H1 (cell line): ENCODE measurements around the gene SLITRK5. TPM values are rescaled to one million over a fixed set of nuclear protein-coding genes. Genes with fewer than 3 reads are reported as not detected.

Source experiments
- CEBPB ChIP-seq: IDR thresholded peaks from 2 replicates; pipeline ENCODE4 v1.6.1; 2012; ENCODE audit warnings: low read depth, low read length
- GABPA ChIP-seq: IDR thresholded peaks from 2 replicates; pipeline ENCODE4 v1.6.1; 2011; ENCODE audit warnings: mild to moderate bottlenecking, low read length, moderate library complexity, borderline replicate concordance; ENCODE audit not compliant: insufficient read depth
- GTF2F1 ChIP-seq: IDR thresholded peaks from 2 replicates; pipeline ENCODE4 v1.6.1; 2012; ENCODE audit warnings: low read depth, low read length, improper control_type of control experiment, borderline replicate concordance
- KDM1A ChIP-seq: fragments of 200-600, 300-600 bp; sonication (generic); IDR thresholded peaks from 2 replicates; pipeline ENCODE4 v1.7.1; 2016; ENCODE audit warnings: mild to moderate bottlenecking, low read length, borderline replicate concordance
- NRF1 ChIP-seq: IDR thresholded peaks from 2 replicates; pipeline ENCODE4 v1.6.1; 2011; ENCODE audit warnings: mild to moderate bottlenecking, low read depth, low read length, improper control_type of control experiment
- RNF2 ChIP-seq: fragments of 200-900, 300-1000 bp; sonication (generic); IDR thresholded peaks from 2 replicates; pipeline ENCODE4 v1.7.1; 2016; ENCODE audit warnings: borderline replicate concordance, low read depth, mild to moderate bottlenecking, antibody characterized with exemption, low read length; ENCODE audit not compliant: poor library complexity, severe bottlenecking; ENCODE audit errors: missing control alignments
- TCF12 ChIP-seq: IDR thresholded peaks from 2 replicates; pipeline ENCODE4 v1.6.1; 2011; ENCODE audit warnings: low read depth, mild to moderate bottlenecking, low read length
- polyA plus RNA-seq, 7 experiments: library from polyadenylated mRNA; depleted of rRNA in 3 of 7; stranded (reverse) in 5 of 7; unstranded in 2 of 7; fragments of >200 nt in 5 of 7; fragments of 200-250 nt in 2 of 7; gene quantifications; 1 replicate in 5 of 7; 2 replicates in 1 of 7; 4 replicates in 1 of 7; pipeline versions ENCODE4 v1.2.1 to v1.2.3, GENCODE V29; 2011 to 2013; ENCODE audit warnings: missing spikeins in 2 of 7, mixed read lengths in 2 of 7
- total RNA-seq: library from RNA; stranded (reverse); fragmentation: NEBNext Ultra II Directional; extraction: Animal tissue kit (Norgen Biotek cat#: 25700); gene quantifications from 2 replicates; pipeline ENCODE4 v1.2.1, GENCODE V29; 2021
- TF ChIP-seq, protein P1 (sequence below): IDR thresholded peaks from 2 replicates; pipeline ENCODE4 v1.6.1; 2012; ENCODE audit warnings: inconsistent platforms

The SLITRK5 gene
- total and polyA plus RNA-seq, 2 of the 8 experiments (the other 6 are each of a cell fraction or from before 2014, with no cell fraction given), result 0.27 to 1.1 TPM

DNA sequence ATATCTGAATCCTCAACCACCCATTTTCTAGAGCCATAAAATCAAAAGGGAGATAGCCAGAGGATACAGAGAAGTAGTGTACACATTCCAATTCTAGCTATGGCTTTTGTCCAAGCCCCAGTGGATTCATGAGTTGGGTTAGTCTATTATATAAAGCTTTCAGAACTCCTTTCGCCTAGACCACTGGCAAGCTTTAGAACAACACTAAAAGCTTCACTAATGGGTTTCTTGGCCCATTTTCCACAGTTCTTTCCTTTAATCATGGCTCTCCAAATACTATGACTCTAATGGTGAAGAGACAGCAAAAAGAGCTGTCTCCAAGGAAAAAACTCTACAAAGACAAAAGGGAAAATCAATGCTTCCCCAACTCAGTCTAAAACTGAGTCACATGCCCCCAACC, 48.2 kb upstream of the SLITRK5 start (continued):
- TF ChIP-seq RNF2 (no peak), CEBPB (no peak), GABPA (no peak), KDM1A (no peak), GTF2F1 (no peak), NRF1 (no peak), TCF12 (no peak)
- TF ChIP-seq, protein P1, sequence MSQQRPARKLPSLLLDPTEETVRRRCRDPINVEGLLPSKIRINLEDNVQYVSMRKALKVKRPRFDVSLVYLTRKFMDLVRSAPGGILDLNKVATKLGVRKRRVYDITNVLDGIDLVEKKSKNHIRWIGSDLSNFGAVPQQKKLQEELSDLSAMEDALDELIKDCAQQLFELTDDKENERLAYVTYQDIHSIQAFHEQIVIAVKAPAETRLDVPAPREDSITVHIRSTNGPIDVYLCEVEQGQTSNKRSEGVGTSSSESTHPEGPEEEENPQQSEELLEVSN, result no peak
